GM21367 (cell line): Measurements from ENCODE around the gene SOX11.
"Not testable (repeated sequence)": the region's sequence is repeated elsewhere in the genome, so short reads cannot be mapped to it uniquely, and the experiment has no call there.

Source experiments
- ATAC-seq: cut with Tn5 transposase; IDR thresholded peaks from one replicate; pipeline ENCODE4 v1.9.1; 2021; ENCODE audit not compliant: unreplicated experiment

Gene SOX11

DNA sequence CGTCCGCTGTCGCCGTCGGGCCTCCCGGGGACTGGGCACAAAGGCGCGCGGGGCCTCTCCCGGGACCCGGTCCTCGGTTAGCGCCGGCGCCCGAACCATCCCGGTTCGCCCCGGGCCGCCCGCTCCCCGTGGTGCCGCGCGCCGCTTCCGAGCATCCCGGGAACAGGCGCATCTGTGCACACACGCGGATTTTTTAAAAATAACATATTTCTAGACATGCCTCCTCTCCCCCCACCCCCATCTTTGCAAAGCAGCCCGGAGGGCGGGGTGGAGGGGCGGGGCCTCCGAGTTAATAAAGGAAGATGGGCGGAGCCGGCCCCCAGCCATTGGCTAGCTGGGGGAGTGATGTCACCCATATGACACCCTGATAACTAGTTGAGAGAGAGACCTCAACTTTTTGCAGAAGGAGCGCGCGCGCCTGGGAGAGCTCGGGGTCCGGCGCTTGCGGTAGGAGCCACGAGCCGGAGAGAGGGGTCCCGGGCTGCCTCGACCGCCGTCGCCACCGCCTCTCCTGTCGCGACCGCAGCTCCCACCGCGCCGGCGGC, at the start of gene SOX11:
Gene SOX11 (plus strand): TSS at position 400 of the 545 bp plus-strand sequence. CDS start 338 bp downstream, outside the sequence.
- no peak for ATAC-seq

- ATAC-seq, result not testable (repeated sequence)
Measured at GRCh38 chr2:5652734-5653133, 39.5 kb upstream of the SOX11 start.

GRCh38 chr2:5653756-5654155, 38.4 kb upstream of the SOX11 start:
- not testable (repeated sequence) for ATAC-seq

DNA sequence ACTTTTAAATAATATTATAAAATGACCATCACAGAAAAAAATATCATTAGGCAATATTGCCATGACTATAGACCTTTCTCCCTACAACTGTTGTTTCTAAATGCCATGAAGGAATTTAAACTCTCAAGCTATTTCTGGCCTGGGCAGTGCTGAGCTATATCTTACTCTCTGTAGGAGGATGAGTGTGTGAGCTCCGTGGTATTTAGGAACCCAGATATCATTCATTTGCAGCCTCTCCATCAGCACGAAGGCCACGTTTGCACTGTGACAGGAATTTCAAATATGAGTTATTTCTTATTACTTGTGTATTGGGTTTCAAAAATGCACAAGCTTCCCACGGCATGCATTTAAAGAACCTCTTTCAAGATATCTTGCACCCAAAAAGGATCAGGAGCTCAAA, 35.0 kb upstream of the SOX11 start:
- no peak for ATAC-seq

GRCh38 chr2:5660591-5660990, 31.6 kb upstream of the SOX11 start:
- ATAC-seq, result no peak

GRCh38 chr2:5661362-5661761, 30.8 kb upstream of the SOX11 start:
- no peak for ATAC-seq

DNA sequence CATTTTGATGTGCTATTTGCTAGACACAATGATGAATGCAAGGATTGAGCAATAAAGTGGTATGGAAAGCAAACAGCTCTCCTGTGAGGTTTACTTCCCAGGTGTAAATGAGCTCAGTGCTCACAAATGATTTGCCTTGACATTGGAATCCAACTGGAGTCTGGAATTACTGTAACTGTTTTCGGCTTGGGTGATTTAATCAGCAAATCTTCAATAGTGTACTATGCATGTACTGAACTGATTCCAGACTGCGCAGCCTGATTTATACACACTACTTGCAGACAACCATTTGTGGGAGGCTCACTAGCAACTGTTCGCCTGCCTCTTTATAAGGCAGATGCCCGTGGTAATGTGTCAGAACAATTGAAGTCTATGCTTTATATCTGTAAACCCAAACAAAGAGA, 27.9 kb upstream of the SOX11 start:
- ATAC-seq, result no peak

DNA sequence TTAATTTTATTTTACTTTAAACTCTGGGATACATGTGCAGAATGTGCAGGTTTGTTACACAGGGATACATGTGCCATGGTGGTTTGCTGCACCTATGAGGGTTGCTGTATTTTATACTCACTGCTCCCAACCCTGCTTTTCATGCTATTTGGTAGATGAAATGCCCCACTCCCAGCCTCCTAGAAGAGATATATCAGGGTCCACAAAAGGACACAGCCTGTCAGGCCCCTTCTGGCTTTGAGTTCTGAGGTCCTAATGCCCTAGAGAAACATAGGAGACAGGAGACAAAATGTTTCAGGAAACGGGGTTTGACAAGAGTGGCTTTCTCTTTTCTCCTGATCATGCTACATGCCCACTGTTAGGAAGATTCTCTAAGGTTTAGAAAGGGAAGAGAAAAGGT, 27.1 kb upstream of the SOX11 start:
- ATAC-seq, result no peak

DNA sequence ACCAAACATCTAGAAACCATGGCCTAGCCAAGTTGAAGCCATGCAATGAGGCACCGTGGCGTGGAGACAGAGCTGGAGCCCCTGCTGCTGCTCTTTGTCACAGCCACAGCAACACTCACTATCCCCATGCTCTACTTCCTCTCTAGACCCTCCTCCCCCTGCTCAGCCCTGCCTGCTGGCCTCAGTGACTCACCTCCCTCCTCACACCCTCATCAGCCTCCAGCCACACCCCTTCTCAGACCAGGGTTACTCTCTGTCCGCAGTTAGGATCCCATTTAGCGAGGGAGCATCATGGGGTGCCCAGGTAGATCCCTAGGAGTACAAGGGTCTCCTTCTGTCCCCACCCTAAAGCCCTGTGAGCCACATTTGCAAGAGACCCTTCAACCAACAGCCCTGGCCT, 25.4 kb upstream of the SOX11 start:
- ATAC-seq, result no peak

- not testable (repeated sequence) for ATAC-seq
Measured at GRCh38 chr2:5667655-5668054, 24.5 kb upstream of the SOX11 start.

DNA sequence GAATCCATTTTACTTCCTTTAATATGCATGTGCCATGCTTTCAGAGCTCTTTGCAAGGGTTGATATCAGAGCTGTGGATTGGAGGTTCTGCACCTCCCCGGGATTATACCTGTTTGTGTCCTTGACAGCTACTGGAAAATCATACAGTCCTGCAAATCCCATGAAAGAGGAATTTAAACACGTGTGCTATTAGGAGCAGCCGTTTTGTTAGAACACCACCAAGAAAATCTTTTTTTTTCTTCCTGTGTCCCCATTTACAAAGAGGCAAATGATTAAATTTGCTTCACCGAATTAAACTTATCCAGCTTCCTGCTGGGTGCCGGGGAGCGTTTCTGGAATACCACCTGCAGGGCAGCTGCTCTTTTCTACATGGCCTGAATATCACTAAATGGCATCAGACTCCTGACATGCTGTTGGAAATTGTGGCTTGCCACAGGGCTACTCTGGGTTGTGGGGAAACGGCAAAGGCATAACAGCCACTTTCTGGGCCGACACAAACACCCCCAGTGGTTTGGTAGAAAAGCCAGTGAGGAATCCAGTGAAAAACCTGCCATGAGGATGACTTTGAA, 23.4 kb upstream of the SOX11 start:
- no peak for ATAC-seq

GRCh38 chr2:5672749-5673144, 19.4 kb upstream of the SOX11 start:
- no peak for ATAC-seq

- no peak for ATAC-seq
Measured at GRCh38 chr2:5673145-5674025, 18.8 kb upstream of the SOX11 start.

DNA sequence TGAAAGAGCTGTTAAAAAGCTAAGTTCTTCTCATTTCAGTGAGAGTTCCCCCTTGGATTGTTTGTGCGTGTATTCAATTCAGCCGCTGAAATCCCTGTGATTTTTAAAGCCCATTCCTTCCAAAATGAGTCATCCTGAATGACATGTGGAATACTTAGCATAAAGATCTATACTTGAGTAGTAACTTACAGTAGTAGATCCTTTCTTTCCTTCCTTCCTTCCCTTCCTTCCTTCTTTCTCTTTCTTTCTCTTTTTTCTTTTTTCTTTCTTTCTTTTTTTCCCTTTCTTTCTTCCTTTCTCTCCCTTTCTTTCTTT, 18.2 kb upstream of the SOX11 start:
- ATAC-seq, result no peak

- no peak for ATAC-seq
Measured at GRCh38 chr2:5677133-5677532, 15.1 kb upstream of the SOX11 start.

DNA sequence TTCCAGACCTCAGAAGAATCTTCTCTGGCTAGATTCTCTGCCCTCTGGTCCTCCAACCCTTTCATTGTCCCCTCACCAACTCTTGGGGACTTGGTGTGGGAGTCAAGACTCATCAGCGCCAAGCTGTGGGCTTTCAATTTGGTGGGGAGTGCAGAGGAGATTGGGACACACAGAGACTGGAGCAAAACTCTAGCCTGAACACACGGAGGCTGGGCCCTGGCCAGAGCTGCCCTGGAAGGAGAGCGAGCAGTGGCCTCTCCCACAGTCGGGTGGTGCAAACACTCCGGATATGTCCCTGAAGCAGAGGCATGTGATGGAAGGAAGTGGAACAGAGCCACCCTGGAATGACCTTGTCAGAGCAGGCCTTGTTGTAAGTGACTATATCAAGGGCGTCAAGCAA, 8.7 kb upstream of the SOX11 start:
- no peak for ATAC-seq

DNA sequence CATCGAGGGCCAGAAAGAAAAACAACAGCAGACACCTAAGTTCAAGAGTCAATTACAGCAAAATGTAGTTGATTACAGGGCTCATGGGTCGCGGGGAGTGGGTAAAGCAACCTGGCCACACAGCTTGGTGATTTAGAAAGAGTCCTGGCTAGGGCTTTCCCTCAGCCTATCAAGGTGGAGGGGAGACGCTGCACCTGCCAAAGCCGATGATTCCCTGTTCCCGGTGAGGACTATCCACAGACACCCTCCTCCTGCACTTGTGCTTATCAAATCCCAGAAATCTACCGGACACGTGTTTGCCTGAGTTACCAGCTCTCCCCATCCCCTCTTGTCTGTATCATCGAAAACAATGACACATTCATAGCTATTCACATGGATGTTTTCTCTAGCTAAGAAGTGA, 7.0 kb upstream of the SOX11 start:
- ATAC-seq, result no peak

DNA sequence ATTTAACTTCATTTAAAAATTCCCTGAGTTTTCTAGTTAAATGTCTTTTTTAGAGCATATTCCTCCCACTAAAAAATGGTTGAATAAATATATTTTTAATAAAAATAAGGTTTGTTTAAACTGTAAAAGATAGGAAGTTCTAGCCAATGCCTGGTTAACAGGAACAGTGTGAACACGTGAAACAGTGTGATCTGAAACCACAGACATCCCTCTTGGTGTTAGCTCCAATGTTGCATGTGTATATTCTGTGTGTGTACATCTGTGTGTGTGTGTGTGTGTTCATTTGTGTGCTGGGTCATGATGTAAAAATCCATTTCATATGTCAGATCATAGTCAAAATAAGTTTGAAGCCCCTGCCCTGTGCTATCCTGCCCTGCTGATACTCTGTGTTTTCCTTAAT, 6.1 kb upstream of the SOX11 start:
- no peak for ATAC-seq

DNA sequence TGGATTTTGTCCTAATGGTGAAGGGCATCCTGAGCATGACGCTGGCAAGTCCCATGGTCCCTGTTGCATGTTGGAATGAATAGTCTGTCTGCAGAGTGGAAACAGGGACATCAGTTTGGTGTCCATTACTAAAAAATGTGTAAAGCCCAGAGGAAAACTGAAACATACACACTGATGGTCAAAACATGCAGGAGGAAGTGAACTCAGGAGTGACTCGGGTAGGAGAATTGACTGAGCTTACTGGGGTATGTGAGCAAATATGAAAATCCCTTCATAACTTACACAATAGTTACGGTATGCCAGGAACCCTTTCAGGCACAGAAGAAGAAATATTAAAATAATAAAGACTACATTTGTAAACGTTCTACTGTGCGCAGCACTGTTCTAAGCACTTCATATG, 5.6 kb upstream of the SOX11 start:
- ATAC-seq, result no peak

- no peak for ATAC-seq
Measured at GRCh38 chr2:5689750-5690149, 2.4 kb upstream of the SOX11 start.

DNA sequence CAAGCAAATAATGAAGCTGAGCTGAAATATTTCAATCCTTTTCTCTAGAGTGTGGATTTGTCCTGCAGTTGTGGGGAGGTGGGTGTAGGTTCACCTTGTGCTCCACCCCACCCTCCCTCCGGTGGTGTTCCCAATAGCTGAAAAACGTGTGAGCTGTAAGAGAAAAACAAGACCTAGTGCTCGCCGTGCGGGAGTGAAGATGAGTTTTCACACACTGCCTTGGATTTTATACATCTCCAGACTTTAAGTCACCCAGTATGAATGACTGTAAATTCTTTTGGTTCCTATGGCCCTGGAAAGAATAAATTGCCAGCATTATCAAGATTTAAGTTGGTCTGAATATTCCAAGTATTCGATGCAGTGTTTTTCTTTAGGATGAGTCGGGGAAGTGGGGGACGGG, 1.9 kb upstream of the SOX11 start:
- no peak for ATAC-seq

DNA sequence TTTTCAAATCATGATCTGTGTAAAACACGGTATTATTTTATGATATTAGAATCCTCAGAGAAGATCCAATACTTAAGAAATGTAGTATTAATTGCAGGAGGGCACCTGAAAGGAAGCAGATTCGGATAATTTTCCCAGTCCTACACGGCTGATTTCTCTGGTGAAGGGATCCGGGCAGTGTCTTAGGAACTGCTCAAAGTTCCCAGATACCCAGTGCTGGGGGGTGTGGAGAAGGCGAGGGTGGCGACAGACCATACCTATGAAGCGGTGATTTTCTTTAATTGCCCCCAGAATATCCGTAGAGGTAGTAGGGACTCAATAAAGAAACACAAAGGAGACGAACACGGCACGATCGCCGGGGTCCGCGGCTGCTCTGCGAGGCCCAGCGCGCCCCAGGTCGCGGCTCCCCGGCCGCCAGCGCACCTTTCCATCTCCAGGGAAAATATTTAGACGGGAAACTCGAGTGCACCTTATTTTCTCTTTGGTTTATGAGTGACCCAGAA, 1.4 kb upstream of the SOX11 start:
- no peak for ATAC-seq
